WTC11 (cell line): ENCODE measurements around the gene FANCE. TPM values are rescaled to one million over a fixed set of nuclear protein-coding genes. Genes with fewer than 3 reads are reported as not detected.

Experiments used
- ATAC-seq: fragments of 200-7000 bp; cut with Tn5 transposase; 2 replicates; pipeline ENCODE4 v1.10.0; 2021; ENCODE audit warnings: mild to moderate bottlenecking, moderate library complexity
- CTCF ChIA-PET: fragments of 300-600 bp; sonication (Branson Sonifier 250); formaldehyde crosslinking; loops from one replicate; lab custom pipeline; 2021; ENCODE audit warnings: antibody characterized with exemption; lab: Charles Lee
- POLR2A ChIA-PET: fragments of 350-600 bp; sonication (Branson Sonifier 250); formaldehyde crosslinking; loops from one replicate; lab custom pipeline; 2021; ENCODE audit warnings: antibody characterized with exemption; lab: Charles Lee
- DNase-seq: peaks from one replicate; pipeline ENCODE4 v3.0.0; 2021; ENCODE audit warnings: low spot score
- H3K27ac Mint-ChIP-seq: 2 replicates; pipeline ENCODE4 v1.8.0; 2021; ENCODE audit warnings: mixed read lengths
- H3K27me3 Mint-ChIP-seq: 2 replicates; pipeline ENCODE4 v1.8.0; 2021; ENCODE audit warnings: low read depth, mild to moderate bottlenecking, moderate library complexity, mixed read lengths
- H3K36me3 Mint-ChIP-seq: 2 replicates; pipeline ENCODE4 v1.8.0; 2021; ENCODE audit warnings: mixed read lengths
- H3K4me1 Mint-ChIP-seq: 2 replicates; pipeline ENCODE4 v1.8.0; 2022; ENCODE audit warnings: mixed read lengths
- H3K4me3 Mint-ChIP-seq: 2 replicates; pipeline ENCODE4 v1.8.0; 2021; ENCODE audit warnings: mild to moderate bottlenecking, moderate library complexity, mixed read lengths
- H3K9me3 Mint-ChIP-seq: 2 replicates; pipeline ENCODE4 v1.8.0; 2021; ENCODE audit warnings: mixed read lengths
- CREB1 ChIP-seq: sonication (generic); formaldehyde crosslinking; IDR thresholded peaks from 2 replicates; pipeline ENCODE4 v1.8.0; 2023; ENCODE audit warnings: mild to moderate bottlenecking, missing genetic modification reagents
- GTF2I ChIP-seq: fragments of 250-450 bp; sonication (Bioruptor Pico); conservative IDR thresholded peaks from 2 replicates; pipeline ENCODE4 v1.4.0; 2021; ENCODE audit warnings: mild to moderate bottlenecking
- IRF2 ChIP-seq: sonication (generic); formaldehyde crosslinking; IDR thresholded peaks from 2 replicates; pipeline ENCODE4 v1.8.0; 2022; ENCODE audit warnings: low read depth, missing genetic modification reagents, borderline replicate concordance
- NR3C1 ChIP-seq: sonication (generic); formaldehyde crosslinking; conservative IDR thresholded peaks from 2 replicates; pipeline ENCODE4 v1.8.1; 2023; ENCODE audit warnings: low read depth, mild to moderate bottlenecking, missing genetic modification reagents
- ZNF416 ChIP-seq: fragments of 250-450 bp; sonication (Bioruptor Pico); IDR thresholded peaks from 2 replicates; pipeline ENCODE4 v1.9.0; 2021; ENCODE audit warnings: mild to moderate bottlenecking, inconsistent platforms
- total RNA-seq: library from RNA; stranded (reverse); gene quantifications from 3 replicates; pipeline ENCODE4 v1.2.3, GENCODE V29; 2021
- TF ChIP-seq, protein P1 (sequence below): sonication (generic); formaldehyde crosslinking; IDR thresholded peaks from 2 replicates; pipeline ENCODE4 v1.8.1; 2022; ENCODE audit warnings: low read depth, missing genetic modification reagents, borderline replicate concordance
- TF ChIP-seq, protein P2 (sequence below): sonication (generic); formaldehyde crosslinking; IDR thresholded peaks from 2 replicates; pipeline ENCODE4 v1.8.1; 2023; ENCODE audit warnings: mild to moderate bottlenecking, missing genetic modification reagents, borderline replicate concordance
- TF ChIP-seq, protein P3 (sequence below): sonication (generic); formaldehyde crosslinking; IDR thresholded peaks from 2 replicates; pipeline ENCODE4 v1.8.1; 2022; ENCODE audit warnings: missing genetic modification reagents, borderline replicate concordance
- TF ChIP-seq, protein P4 (sequence below): sonication (generic); formaldehyde crosslinking; IDR thresholded peaks from 2 replicates; pipeline ENCODE4 v1.8.1; 2023; ENCODE audit warnings: mild to moderate bottlenecking, missing genetic modification reagents, moderate library complexity
- TF ChIP-seq, protein P5 (sequence below): fragments of 250-450 bp; sonication (Bioruptor Pico); conservative IDR thresholded peaks from 2 replicates; pipeline ENCODE4 v1.9.0; 2021; ENCODE audit warnings: mild to moderate bottlenecking
- TF ChIP-seq, protein P6 (sequence below): sonication (generic); formaldehyde crosslinking; IDR thresholded peaks from 2 replicates; pipeline ENCODE4 v1.8.1; 2023; ENCODE audit warnings: mild to moderate bottlenecking, missing genetic modification reagents
- TF ChIP-seq, protein P7 (sequence below): fragments of 250-450 bp; sonication (Bioruptor Pico); IDR thresholded peaks from 2 replicates; pipeline ENCODE4 v1.9.0; 2021; ENCODE audit warnings: moderate library complexity, mild to moderate bottlenecking, inconsistent platforms, borderline replicate concordance
- TF ChIP-seq, protein P8 (sequence below): fragments of 200-600 bp; IDR thresholded peaks from 2 replicates; pipeline ENCODE4 v1.8.0; 2022; ENCODE audit warnings: antibody characterized with exemption

The FANCE gene
- total RNA-seq, 1 experiment from 2014 or later = 22.3 TPM

DNA sequence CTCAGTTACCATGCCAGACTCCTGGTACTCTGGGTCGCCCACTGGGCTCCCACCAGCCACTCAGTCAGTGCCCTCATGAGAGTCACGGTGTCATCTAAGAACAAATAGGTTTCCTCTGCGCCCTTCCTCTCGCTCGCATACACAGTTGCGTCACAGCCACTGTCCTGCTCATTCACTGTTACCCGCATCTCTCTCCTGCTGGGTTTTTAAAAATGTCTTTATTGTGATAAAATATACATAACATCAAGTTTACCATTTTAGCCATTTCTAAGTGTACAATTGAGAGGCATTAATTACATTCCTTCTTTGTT is 40.8 kb downstream of the FANCE start:
- ATAC-seq (no peak), DNase-seq (no peak)
- no peaks in the 10 kb centered on the region for H3K36me3 Mint-ChIP-seq
- no peak overlapping the region for H3K27ac Mint-ChIP-seq
- no peaks in the 10 kb centered on the region for H3K9me3 Mint-ChIP-seq
- peaks cover 67% of the 10 kb centered on the region for H3K4me1 Mint-ChIP-seq
- H3K27me3 Mint-ChIP-seq = peaks cover 10% of the 10 kb centered on the region
- peak overlapping the region; percentile 49 for H3K4me3 Mint-ChIP-seq
- POLR2A ChIA-PET = interaction anchor here (4.2 kb wide), 1 partner anchor 21 kb away, joined by 35 read pairs; no protein-coding TSS in a partner anchor
- CTCF ChIA-PET = interaction anchor here (0.7 to 1.8 kb wide), 4 partner anchors 22 to 151 kb away, joined by 3 to 8 read pairs (median 4); partner anchors contain the start of gene RPL10A
- TF ChIP-seq CREB1 (CRISPR knock-in tag) (no peak), NR3C1 (CRISPR knock-in tag) (no peak), ZNF416 (no peak), IRF2 (CRISPR knock-in tag) (no peak), GTF2I (CRISPR knock-in tag) (no peak)
- TF ChIP-seq, protein P1, sequence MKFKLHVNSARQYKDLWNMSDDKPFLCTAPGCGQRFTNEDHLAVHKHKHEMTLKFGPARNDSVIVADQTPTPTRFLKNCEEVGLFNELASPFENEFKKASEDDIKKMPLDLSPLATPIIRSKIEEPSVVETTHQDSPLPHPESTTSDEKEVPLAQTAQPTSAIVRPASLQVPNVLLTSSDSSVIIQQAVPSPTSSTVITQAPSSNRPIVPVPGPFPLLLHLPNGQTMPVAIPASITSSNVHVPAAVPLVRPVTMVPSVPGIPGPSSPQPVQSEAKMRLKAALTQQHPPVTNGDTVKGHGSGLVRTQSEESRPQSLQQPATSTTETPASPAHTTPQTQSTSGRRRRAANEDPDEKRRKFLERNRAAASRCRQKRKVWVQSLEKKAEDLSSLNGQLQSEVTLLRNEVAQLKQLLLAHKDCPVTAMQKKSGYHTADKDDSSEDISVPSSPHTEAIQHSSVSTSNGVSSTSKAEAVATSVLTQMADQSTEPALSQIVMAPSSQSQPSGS (CRISPR knock-in tag) = no peak
- TF ChIP-seq, protein P2, sequence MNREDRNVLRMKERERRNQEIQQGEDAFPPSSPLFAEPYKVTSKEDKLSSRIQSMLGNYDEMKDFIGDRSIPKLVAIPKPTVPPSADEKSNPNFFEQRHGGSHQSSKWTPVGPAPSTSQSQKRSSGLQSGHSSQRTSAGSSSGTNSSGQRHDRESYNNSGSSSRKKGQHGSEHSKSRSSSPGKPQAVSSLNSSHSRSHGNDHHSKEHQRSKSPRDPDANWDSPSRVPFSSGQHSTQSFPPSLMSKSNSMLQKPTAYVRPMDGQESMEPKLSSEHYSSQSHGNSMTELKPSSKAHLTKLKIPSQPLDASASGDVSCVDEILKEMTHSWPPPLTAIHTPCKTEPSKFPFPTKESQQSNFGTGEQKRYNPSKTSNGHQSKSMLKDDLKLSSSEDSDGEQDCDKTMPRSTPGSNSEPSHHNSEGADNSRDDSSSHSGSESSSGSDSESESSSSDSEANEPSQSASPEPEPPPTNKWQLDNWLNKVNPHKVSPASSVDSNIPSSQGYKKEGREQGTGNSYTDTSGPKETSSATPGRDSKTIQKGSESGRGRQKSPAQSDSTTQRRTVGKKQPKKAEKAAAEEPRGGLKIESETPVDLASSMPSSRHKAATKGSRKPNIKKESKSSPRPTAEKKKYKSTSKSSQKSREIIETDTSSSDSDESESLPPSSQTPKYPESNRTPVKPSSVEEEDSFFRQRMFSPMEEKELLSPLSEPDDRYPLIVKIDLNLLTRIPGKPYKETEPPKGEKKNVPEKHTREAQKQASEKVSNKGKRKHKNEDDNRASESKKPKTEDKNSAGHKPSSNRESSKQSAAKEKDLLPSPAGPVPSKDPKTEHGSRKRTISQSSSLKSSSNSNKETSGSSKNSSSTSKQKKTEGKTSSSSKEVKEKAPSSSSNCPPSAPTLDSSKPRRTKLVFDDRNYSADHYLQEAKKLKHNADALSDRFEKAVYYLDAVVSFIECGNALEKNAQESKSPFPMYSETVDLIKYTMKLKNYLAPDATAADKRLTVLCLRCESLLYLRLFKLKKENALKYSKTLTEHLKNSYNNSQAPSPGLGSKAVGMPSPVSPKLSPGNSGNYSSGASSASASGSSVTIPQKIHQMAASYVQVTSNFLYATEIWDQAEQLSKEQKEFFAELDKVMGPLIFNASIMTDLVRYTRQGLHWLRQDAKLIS (CRISPR knock-in tag) = no peak
- TF ChIP-seq, protein P3, sequence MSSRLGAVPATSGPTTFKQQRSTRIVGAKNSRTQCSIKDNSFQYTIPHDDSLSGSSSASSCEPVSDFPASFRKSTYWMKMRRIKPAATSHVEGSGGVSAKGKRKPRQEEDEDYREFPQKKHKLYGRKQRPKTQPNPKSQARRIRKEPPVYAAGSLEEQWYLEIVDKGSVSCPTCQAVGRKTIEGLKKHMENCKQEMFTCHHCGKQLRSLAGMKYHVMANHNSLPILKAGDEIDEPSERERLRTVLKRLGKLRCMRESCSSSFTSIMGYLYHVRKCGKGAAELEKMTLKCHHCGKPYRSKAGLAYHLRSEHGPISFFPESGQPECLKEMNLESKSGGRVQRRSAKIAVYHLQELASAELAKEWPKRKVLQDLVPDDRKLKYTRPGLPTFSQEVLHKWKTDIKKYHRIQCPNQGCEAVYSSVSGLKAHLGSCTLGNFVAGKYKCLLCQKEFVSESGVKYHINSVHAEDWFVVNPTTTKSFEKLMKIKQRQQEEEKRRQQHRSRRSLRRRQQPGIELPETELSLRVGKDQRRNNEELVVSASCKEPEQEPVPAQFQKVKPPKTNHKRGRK (CRISPR knock-in tag) = no peak
- TF ChIP-seq, protein P4, sequence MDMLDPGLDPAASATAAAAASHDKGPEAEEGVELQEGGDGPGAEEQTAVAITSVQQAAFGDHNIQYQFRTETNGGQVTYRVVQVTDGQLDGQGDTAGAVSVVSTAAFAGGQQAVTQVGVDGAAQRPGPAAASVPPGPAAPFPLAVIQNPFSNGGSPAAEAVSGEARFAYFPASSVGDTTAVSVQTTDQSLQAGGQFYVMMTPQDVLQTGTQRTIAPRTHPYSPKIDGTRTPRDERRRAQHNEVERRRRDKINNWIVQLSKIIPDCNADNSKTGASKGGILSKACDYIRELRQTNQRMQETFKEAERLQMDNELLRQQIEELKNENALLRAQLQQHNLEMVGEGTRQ (CRISPR knock-in tag) = no peak
- TF ChIP-seq, protein P5, sequence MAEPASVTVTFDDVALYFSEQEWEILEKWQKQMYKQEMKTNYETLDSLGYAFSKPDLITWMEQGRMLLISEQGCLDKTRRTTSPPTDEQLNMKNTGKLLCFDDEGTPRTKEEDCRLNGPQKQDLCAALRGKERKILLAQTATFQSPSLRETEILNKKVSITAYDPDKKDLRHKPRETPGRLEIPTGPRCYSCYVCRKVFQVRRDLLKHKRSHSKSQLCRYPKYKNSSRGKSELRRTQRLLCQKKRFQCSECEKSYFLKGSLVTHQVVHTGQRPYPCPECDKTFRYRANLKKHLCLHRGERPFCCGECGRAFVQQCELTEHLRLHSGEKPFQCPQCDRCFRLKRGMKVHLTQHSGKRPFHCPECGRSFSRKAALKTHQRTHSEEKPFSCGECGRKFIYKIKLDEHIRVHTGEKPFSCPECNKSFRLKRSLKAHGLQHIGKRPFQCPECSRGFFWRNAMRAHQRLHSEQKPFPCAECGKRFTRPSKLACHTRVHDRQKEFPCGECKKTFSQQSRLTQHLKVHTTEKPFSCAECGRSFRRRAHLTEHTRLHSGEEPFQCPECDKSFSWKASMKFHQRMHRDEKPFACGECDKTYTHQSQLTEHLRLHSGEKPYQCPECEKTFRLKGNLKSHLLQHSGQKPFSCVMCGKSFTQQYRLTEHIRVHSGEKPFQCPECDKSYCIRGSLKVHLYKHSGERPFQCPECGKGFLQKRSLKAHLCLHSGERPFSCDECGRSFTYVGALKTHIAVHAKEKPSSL = no peak
- TF ChIP-seq, protein P6, sequence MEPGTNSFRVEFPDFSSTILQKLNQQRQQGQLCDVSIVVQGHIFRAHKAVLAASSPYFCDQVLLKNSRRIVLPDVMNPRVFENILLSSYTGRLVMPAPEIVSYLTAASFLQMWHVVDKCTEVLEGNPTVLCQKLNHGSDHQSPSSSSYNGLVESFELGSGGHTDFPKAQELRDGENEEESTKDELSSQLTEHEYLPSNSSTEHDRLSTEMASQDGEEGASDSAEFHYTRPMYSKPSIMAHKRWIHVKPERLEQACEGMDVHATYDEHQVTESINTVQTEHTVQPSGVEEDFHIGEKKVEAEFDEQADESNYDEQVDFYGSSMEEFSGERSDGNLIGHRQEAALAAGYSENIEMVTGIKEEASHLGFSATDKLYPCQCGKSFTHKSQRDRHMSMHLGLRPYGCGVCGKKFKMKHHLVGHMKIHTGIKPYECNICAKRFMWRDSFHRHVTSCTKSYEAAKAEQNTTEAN = no peak
- TF ChIP-seq, protein P7, sequence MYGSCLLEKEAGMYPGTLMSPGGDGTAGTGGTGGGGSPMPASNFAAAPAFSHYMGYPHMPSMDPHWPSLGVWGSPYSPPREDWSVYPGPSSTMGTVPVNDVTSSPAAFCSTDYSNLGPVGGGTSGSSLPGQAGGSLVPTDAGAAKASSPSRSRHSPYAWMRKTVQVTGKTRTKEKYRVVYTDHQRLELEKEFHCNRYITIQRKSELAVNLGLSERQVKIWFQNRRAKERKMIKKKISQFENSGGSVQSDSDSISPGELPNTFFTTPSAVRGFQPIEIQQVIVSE = no peak
- TF ChIP-seq, protein P8, sequence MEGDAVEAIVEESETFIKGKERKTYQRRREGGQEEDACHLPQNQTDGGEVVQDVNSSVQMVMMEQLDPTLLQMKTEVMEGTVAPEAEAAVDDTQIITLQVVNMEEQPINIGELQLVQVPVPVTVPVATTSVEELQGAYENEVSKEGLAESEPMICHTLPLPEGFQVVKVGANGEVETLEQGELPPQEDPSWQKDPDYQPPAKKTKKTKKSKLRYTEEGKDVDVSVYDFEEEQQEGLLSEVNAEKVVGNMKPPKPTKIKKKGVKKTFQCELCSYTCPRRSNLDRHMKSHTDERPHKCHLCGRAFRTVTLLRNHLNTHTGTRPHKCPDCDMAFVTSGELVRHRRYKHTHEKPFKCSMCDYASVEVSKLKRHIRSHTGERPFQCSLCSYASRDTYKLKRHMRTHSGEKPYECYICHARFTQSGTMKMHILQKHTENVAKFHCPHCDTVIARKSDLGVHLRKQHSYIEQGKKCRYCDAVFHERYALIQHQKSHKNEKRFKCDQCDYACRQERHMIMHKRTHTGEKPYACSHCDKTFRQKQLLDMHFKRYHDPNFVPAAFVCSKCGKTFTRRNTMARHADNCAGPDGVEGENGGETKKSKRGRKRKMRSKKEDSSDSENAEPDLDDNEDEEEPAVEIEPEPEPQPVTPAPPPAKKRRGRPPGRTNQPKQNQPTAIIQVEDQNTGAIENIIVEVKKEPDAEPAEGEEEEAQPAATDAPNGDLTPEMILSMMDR = no peak
